Activated gamma-delta T cell treated with anti-CD3 and anti-CD28 coated beads, Interleukin-2, amount 50 U/mL, for 16 hours (primary cell): Measurements from ENCODE around the gene RARA.

ENCODE experiments used
- DNase-seq: peaks from one replicate; pipeline ENCODE4 v3.0.0-alpha.2; 2020; ENCODE audit warnings: low read depth

The RARA gene

GRCh38 chr17:40309031-40309948 lies at the start of gene RARA:
Gene RARA (plus strand): TSS chr17:40309180. CDS start chr17:40331219, 22,039 bp downstream.
- DNase-seq, result no peak

GRCh38 chr17:40259505-40259904 lies 49.5 kb upstream of the RARA start:
- no peak for DNase-seq

- DNase-seq, result no peak
Observed at GRCh38 chr17:40260528-40260927, 48.5 kb upstream of the RARA start.

GRCh38 chr17:40264458-40265185 lies 44.4 kb upstream of the RARA start:
- DNase-seq, result no peak

GRCh38 chr17:40265337-40265736 lies 43.6 kb upstream of the RARA start:
- DNase-seq, result no peak

GRCh38 chr17:40266882-40267281 lies 42.1 kb upstream of the RARA start:
- DNase-seq, result no peak

- DNase-seq, result no peak
Observed at GRCh38 chr17:40268141-40268712, 40.8 kb upstream of the RARA start.

- DNase-seq, result no peak
Observed at GRCh38 chr17:40278414-40278813, 30.6 kb upstream of the RARA start.

- no peak for DNase-seq
Observed at GRCh38 chr17:40279402-40279801, 29.6 kb upstream of the RARA start.

- no peak for DNase-seq
Observed at GRCh38 chr17:40281663-40282062, 27.3 kb upstream of the RARA start.

GRCh38 chr17:40283662-40284061 lies 25.3 kb upstream of the RARA start:
- no peak for DNase-seq

- no peak for DNase-seq
Observed at GRCh38 chr17:40284085-40284713, 24.8 kb upstream of the RARA start.

GRCh38 chr17:40286473-40286872 lies 22.5 kb upstream of the RARA start:
- no peak for DNase-seq

- no peak for DNase-seq
Observed at GRCh38 chr17:40287159-40287493, 21.9 kb upstream of the RARA start.

GRCh38 chr17:40287494-40288369 lies 21.2 kb upstream of the RARA start, which contains the start of gene CDC6:
Gene CDC6 (plus strand): TSS chr17:40287879. CDS start chr17:40289421, 1,542 bp downstream.
- peak; percentile 99 for DNase-seq

- DNase-seq, result no peak
Observed at GRCh38 chr17:40290629-40291280, 18.2 kb upstream of the RARA start.

GRCh38 chr17:40291281-40291664 lies 17.7 kb upstream of the RARA start:
- DNase-seq, result no peak

GRCh38 chr17:40293363-40293762 lies 15.6 kb upstream of the RARA start:
- no peak for DNase-seq

GRCh38 chr17:40295488-40296436 lies 13.2 kb upstream of the RARA start:
- no peak for DNase-seq

GRCh38 chr17:40297511-40297910 lies 11.5 kb upstream of the RARA start:
- DNase-seq, result no peak
